Sciatic nerve (tissue), 2 donors: ENCODE measurements around the gene BEAN1. TPM values are rescaled to one million over a fixed set of nuclear protein-coding genes. Genes with fewer than 3 reads are reported as not detected.

Experiments
- ATAC-seq: fragments of 200-7000 bp; cut with Tn5 transposase; one replicate; pipeline ENCODE4 v1.9.1; 2020; ENCODE audit warnings: mild to moderate bottlenecking, moderate library complexity
- DNase-seq: peaks from one replicate; pipeline ENCODE4 v3.0.0-alpha.2; 2020; ENCODE audit warnings: low spot score
- intact Hi-C: fragments of 100-400 bp; cut with DNase I; formaldehyde crosslinking; loops from one replicate; pipeline ENCODE4 v1.14.2; 2022
- total RNA-seq: library from RNA; stranded (reverse); fragmentation: NEBNext Ultra II Directional; extraction: Animal tissue kit (Norgen Biotek cat#: 25700); gene quantifications from one replicate; pipeline ENCODE4 v1.2.1, GENCODE V29; 2021
- donor health status: DM: no; HTN: no; CAD: no.
- donor health status: DM: no; HTN: no; CAD: no.

Gene BEAN1
- total RNA-seq, 1 donor from 2014 or later = 1.8 TPM

GRCh38 chr16:66414891-66415290 lies 12.2 kb upstream of the BEAN1 start:
- intact Hi-C loops = no loop called here
- no peak for DNase-seq
- no peak for ATAC-seq

DNA sequence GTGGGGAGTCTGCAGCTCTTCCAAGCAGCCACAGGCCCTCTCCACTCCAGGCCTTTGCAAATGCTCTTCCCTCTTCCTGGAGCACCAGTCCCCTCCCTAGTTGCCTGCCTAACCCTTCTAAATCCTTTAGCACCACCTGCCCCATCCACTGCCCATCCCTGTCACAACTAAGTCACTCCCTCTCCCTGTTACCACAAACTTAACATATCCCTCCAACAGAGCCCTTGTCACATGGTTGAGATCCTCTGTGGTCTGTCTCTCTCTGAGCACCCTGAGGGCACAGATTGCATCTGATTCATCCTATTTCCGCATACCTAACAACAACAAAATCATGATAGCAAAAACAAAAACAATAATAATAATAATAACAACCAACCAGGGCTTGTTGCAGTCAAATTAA lies 11.0 kb upstream of the BEAN1 start:
- DNase-seq (no peak), ATAC-seq (no peak)
- intact Hi-C loops = no loop called here

DNA sequence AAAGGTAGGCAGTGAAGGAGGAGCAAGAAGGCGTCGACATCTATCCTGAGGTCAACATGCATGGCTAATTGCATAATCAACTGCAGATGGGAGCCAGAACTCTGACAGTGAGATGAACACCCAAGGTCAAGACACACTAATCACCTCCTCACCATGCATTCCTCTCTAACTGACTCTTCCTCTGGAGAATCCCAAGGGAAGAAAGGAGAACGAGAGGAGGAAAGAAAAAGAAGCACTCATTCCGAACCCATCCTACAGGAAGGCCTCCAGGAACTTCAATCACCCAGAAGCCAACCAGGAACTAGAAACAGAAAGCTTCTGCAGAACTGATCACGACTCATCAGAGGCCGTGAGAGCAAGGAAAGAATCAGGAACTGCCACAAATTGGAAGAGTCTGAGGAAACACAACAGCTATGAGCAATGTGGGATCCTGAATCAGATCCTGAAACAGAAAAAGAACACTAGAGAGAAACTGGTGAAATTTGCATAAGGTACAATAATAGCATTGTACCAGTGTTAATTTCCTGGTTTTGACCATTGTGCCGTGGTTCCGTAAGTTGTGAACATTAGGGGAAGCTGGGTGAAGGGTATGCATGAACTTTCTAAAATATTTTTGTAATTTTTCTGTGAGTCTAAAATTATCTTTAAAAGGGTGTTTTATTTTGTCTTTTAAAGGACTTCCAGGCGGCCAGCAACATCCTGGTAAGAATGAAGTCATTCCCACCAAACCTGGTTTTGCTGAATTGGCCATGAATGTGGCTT lies 10.0 kb upstream of the BEAN1 start:
- intact Hi-C loops = no loop called here
- no peak for DNase-seq
- no peak for ATAC-seq

- no peak for ATAC-seq
- DNase-seq = no peak
These were observed 8.7 kb upstream of the BEAN1 start for GRCh38 chr16:66418165-66418962.

GRCh38 chr16:66419527-66419926 lies 7.6 kb upstream of the BEAN1 start:
- intact Hi-C loops = no loop called here
- ATAC-seq = no peak

More at GRCh38 chr16:66418165-66418962, 8.7 kb upstream of the BEAN1 start:
- intact Hi-C loops = no loop called here

GRCh38 chr16:66420396-66420795 lies 6.7 kb upstream of the BEAN1 start:
- intact Hi-C loops = no loop called here
- DNase-seq (no peak), ATAC-seq (no peak)

More at GRCh38 chr16:66419527-66419926, 7.6 kb upstream of the BEAN1 start:
- no peak for DNase-seq

DNA sequence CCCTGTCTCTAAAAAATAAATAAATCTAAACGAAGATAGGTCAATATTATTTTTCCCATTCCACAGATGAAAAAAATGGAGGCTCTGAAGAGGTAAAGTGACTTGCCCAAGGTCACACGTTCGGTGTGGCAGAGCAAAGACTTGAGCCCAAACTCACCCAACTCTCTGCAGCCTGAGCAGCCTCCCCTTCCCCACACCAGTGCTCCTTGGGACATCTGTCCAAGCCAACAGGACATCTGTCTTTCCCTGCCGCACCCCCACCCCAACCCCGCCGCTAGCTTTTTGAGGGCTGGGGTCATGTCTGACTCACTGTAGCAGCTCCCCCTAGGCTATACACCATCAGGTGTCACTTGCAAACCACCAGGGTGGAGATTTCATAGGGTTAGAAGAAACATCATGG lies 5.2 kb upstream of the BEAN1 start:
- ATAC-seq = no peak
- no peak for DNase-seq
- intact Hi-C loops = no loop called here

- DNase-seq = no peak
- intact Hi-C loops = no loop called here
- ATAC-seq = no peak
These were observed 4.7 kb upstream of the BEAN1 start for GRCh38 chr16:66422366-66422765.

DNA sequence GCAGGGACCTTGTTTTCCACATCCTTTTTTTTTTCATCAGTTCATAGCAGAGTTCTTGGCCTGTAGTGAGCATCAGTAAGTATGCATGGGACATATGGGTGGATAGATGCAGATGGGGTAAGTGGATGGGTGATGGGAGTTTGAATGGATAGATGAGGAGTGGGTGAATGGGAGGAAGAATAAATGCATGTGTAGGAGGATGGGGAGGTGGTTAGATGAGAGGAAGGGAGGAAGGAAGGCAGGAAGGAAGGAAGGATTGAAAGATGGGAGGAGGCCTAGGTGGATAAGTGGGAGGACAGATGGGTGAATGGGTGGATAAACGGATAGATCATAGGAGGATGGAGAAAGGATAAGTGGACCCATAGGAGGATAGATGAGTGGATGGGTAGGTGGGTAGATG lies 3.9 kb upstream of the BEAN1 start:
- intact Hi-C loops = no loop called here
- no peak for DNase-seq
- ATAC-seq = no peak

GRCh38 chr16:66425651-66426050 lies 1.4 kb upstream of the BEAN1 start:
- ATAC-seq (no peak), DNase-seq (no peak)
- intact Hi-C loops = no loop called here

DNA sequence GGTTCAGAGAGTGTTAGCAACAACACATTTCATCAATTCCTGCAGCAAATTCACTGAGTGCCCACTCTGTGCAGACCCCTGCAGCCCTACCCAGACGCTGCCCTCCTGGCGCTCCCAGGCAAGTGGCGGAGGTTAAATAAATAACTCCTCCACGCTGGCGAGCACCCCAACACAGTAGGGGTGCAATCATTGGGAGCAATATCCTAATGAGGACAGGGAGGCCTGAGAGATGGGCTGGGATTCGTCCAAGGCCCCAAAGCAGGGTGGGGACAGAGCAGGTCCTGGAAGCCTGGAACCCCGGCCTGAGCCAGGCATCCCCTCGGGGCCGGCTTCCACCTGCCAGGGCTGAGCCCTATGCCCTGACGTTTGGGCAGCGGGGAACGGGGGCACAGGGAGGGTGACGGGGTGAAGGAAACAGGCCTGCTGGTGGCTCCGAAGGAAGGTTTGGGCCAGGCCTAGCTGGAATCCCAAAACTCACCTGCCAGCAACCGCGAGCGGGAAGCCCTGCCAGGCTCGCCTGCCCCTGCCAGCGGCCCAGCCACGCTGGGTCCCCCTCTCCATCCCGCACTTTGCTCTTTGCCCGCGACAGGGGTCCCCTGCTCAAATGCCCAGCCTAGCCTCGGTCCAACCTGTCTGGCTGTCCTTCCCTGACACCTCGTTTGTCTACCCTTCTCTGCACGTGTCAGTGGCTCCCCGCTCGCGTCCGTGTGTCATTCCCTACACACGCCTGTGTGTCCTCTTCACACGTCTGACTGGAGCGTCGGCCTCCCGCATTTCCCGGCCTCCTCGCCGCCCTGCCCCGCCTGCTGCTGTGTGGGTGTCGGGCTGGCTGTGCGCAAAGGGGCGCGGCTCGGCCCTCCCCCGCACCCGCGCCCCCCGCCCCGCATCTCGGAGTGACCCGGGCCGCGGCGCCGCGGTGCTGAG lies 721 bp upstream of the BEAN1 start:
- ATAC-seq (peak; percentile 32), DNase-seq (no peak)
- intact Hi-C loops = no loop called here

GRCh38 chr16:66427871-66428681 lies 981 bp downstream of the BEAN1 start:
- DNase-seq (no peak), ATAC-seq (peak; percentile 64)
- intact Hi-C loops = no loop called here

- intact Hi-C loops = no loop called here
- DNase-seq (no peak), ATAC-seq (no peak)
These were observed 1.7 kb downstream of the BEAN1 start for GRCh38 chr16:66428682-66429251.

DNA sequence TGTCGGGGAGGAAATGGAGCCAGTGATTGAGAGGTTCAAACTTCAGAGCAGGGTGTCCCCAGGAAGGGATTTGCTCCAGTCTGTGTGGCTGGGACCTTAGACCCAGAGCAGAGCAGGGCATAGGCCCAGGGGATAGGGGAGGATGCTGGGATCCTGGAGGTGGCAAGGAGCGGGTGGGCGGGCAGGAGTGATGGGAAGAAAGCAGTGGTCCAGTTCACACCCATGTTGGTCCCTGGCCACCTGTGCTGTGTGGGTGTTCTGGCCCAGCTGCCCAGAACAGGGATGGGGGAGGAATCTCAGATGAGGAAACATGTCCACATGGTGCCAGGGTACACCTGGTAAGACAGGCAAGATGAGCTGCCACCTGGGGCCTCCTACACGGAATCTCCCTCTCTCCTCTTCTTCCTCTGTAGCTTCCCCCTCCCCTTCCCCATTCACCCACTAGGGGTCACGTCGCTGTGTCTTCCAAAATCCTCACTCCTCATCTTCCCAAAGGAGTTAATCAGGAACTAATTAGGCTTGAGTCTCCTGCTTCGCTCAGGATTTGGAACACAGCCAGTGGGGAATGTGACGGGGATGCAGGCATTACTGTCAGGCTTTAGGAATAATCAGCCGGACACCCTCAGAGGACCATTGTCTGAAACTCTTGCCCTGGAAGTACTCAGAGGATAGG lies 2.3 kb downstream of the BEAN1 start:
- DNase-seq (no peak), ATAC-seq (no peak)
- intact Hi-C loops = no loop called here

- intact Hi-C loops = no loop called here
- ATAC-seq = no peak
- DNase-seq = no peak
These were observed 3.1 kb downstream of the BEAN1 start for GRCh38 chr16:66430214-66430613.

DNA sequence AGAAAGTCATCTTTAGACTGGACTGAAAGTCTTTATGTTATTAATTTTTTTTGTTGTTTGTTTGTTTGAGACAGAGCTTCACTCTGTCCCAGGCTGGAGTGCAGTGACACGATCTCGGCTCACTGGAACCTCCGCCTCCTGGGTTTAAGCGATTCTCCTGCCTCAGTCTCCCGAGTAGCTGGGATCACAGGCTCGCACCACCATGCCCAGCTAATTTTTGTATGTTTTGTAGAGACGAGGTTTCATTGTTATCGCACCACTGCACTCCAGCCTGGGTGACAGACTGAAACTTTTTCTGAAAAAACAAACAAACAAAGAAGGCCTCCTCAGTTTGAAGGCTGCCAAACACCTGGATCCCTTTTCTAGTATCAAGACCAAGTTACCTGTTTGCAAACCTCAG lies 4.7 kb downstream of the BEAN1 start:
- intact Hi-C loops = no loop called here

DNA sequence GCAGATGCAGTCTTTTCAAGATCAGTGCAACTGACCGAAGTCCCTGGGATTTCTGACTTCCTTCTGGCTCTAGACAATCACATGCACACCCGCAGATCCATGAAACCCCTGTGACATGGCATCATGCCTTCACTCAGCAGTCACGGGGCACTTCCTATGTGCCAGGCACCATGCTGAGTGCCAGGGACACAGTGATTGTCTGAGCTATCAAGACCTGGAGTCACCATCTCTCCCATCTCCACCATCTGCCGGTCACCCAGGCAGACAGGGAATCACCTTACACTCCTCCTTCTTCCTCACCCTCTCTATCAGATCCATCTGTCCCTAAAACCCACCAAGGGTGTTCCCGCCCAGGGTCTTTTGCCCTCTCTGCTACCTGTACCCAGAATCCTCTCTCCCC lies 5.3 kb downstream of the BEAN1 start:
- ATAC-seq (no peak), DNase-seq (no peak)
- intact Hi-C loops = no loop called here

More for the DNA sequence above, 4.7 kb downstream of the BEAN1 start:
- DNase-seq = no peak
- ATAC-seq = no peak
